Vagina (tissue), 2 donors: ENCODE measurements around the gene SPTBN1.

Experiments used
- CTCF ChIP-seq, 3 experiments: fragments of 450-650 bp in 2 of 3; fragments of 200-600 bp in 1 of 3; sonication (generic) in 1 of 3; IDR thresholded peaks; one replicate each; pipeline ENCODE4 v1.5.1; 2017 to 2019; ENCODE audit warnings: antibody characterized with exemption in 3 of 3, mild to moderate bottlenecking in 2 of 3, moderate library complexity in 2 of 3
- POLR2A ChIP-seq, 2 donors: fragments of 450-650 bp; IDR thresholded peaks; one replicate each; pipeline ENCODE4 v1.6.1; 2017; ENCODE audit warnings: antibody characterized with exemption in 2 of 2, mild to moderate bottlenecking in 2 of 2, moderate library complexity in 2 of 2
- POLR2AphosphoS5 ChIP-seq, 2 donors: sonication (generic); formaldehyde crosslinking; IDR thresholded peaks; one replicate each; pipeline ENCODE4 v1.9.0; 2017; ENCODE audit warnings: antibody characterized with exemption in 2 of 2, mild to moderate bottlenecking in 2 of 2, low read depth in 1 of 2; ENCODE audit not compliant: insufficient read depth in 1 of 2

- TF ChIP-seq CTCF (IDR thresholded peaks at IDR 0.05): no peak
- TF ChIP-seq POLR2A (IDR thresholded peaks at IDR 0.05): no peak
- TF ChIP-seq POLR2AphosphoS5 (IDR thresholded peaks at IDR 0.05; ENCODE audit: insufficient read depth in 1 of 2, low read depth in 1 of 2): no peak
Observed at GRCh38 chr2:54610700-54611099, 154.6 kb downstream of the SPTBN1 start.
